ENCODE results near the gene HOXA3.

HOXA3 gene

GRCh38 chr7:27107391-27108381 is 44.7 kb downstream of the HOXA3 start:
- no peak for ATAC-seq (replicated peaks)
- Mint-ChIP-seq H3K4me3 (no peak overlapping the region), H3K36me3 (peaks cover 2 to 4% of the 10 kb centered on the region in 2 donors), H3K27me3 (peaks cover 34 to 40% of the 10 kb centered on the region in 2 donors), H3K4me1 (peaks cover 6 to 16% of the 10 kb centered on the region in 2 donors), H3K27ac (no peak overlapping the region), H3K9me3 (peaks cover 0 to 2% of the 10 kb centered on the region in 2 donors)
- DNase-seq: no peak

GRCh38 chr7:27106901-27107240 is 45.5 kb downstream of the HOXA3 start:
- Mint-ChIP-seq H3K27ac (no peak overlapping the region), H3K9me3 (peaks cover 0 to 2% of the 10 kb centered on the region in 2 donors), H3K36me3 (peaks cover 3 to 5% of the 10 kb centered on the region in 2 donors), H3K27me3 (peaks cover 42 to 48% of the 10 kb centered on the region in 2 donors), H3K4me1 (peaks cover 9 to 22% of the 10 kb centered on the region in 2 donors), H3K4me3 (no peak overlapping the region)
- ATAC-seq (replicated peaks) (no peak), DNase-seq (no peak)

- no peak overlapping the region for H3K27ac Mint-ChIP-seq
- peaks cover 9 to 26% of the 10 kb centered on the region in 2 donors for H3K4me1 Mint-ChIP-seq
- ATAC-seq (replicated peaks) (no peak), DNase-seq (no peak)
- no peak overlapping the region for H3K4me3 Mint-ChIP-seq
- H3K36me3 Mint-ChIP-seq: peaks cover 7 to 10% of the 10 kb centered on the region in 2 donors
- peaks cover 0 to 2% of the 10 kb centered on the region in 2 donors for H3K9me3 Mint-ChIP-seq
- peaks cover 48 to 54% of the 10 kb centered on the region in 2 donors for H3K27me3 Mint-ChIP-seq
Observed at GRCh38 chr7:27106181-27106900, 46.0 kb downstream of the HOXA3 start.

- Mint-ChIP-seq H3K36me3 (peaks cover 7 to 17% of the 10 kb centered on the region in 2 donors), H3K4me3 (no peak overlapping the region), H3K27me3 (peaks cover 56 to 62% of the 10 kb centered on the region in 2 donors), H3K4me1 (peaks cover 9 to 26% of the 10 kb centered on the region in 2 donors), H3K9me3 (peaks cover 0 to 2% of the 10 kb centered on the region in 2 donors), H3K27ac (no peak overlapping the region)
- no peak for DNase-seq
- no peak for ATAC-seq (replicated peaks)
Observed at GRCh38 chr7:27105301-27106031, 46.9 kb downstream of the HOXA3 start.

- Mint-ChIP-seq H3K9me3 (no peaks in the 10 kb centered on the region), H3K27me3 (peaks cover 57 to 72% of the 10 kb centered on the region in 2 donors), H3K27ac (no peak overlapping the region), H3K36me3 (peaks cover 9 to 24% of the 10 kb centered on the region in 2 donors), H3K4me1 (peaks cover 9 to 29% of the 10 kb centered on the region in 2 donors), H3K4me3 (no peak overlapping the region)
- DNase-seq (no peak), ATAC-seq (replicated peaks) (no peak)
Observed at GRCh38 chr7:27104341-27105058, 47.9 kb downstream of the HOXA3 start.

GRCh38 chr7:27103489-27104226 is 48.7 kb downstream of the HOXA3 start:
- Mint-ChIP-seq H3K27me3 (peaks cover 65 to 80% of the 10 kb centered on the region in 2 donors), H3K36me3 (peaks cover 10 to 31% of the 10 kb centered on the region in 2 donors), H3K27ac (no peak overlapping the region), H3K4me1 (peaks cover 15 to 37% of the 10 kb centered on the region in 2 donors), H3K9me3 (no peaks in the 10 kb centered on the region), H3K4me3 (no peak overlapping the region)
- ATAC-seq (replicated peaks): no peak
- no peak for DNase-seq

GRCh38 chr7:27102581-27103442 is 49.6 kb downstream of the HOXA3 start, which contains the start of gene HOXA2:
Gene HOXA2 (minus strand): TSS chr7:27102683. CDS start chr7:27102500, 183 bp downstream.
- Mint-ChIP-seq H3K4me1 (peaks cover 22 to 46% of the 10 kb centered on the region in 2 donors), H3K27ac (no peak within 1 kb of the TSS), H3K36me3 (peaks cover 10 to 31% of the 10 kb centered on the region in 2 donors), H3K27me3 (peaks cover 74 to 86% of the 10 kb centered on the region in 2 donors), H3K9me3 (no peaks in the 10 kb centered on the region), H3K4me3 (peak within 1 kb of the TSS; percentile 66 to 75)
- DNase-seq (no peak), ATAC-seq (replicated peaks) (no peak)

GRCh38 chr7:27101957-27102580 is 50.3 kb downstream of the HOXA3 start:
- no peak for ATAC-seq (replicated peaks)
- H3K4me3 Mint-ChIP-seq: peak overlapping the region; percentile 66 to 75

GRCh38 chr7:27101171-27101956 is 51.0 kb downstream of the HOXA3 start:
- peaks cover 29 to 57% of the 10 kb centered on the region in 2 donors for H3K4me1 Mint-ChIP-seq
- DNase-seq: no peak

More at GRCh38 chr7:27101957-27102580, 50.3 kb downstream of the HOXA3 start:
- Mint-ChIP-seq H3K36me3 (peaks cover 10 to 34% of the 10 kb centered on the region in 2 donors), H3K4me1 (peaks cover 27 to 53% of the 10 kb centered on the region in 2 donors), H3K27me3 (peaks cover 75 to 88% of the 10 kb centered on the region in 2 donors), H3K27ac (no peak overlapping the region), H3K9me3 (no peaks in the 10 kb centered on the region)
- no peak for DNase-seq

GRCh38 chr7:27100694-27101170 is 51.7 kb downstream of the HOXA3 start:
- H3K9me3 Mint-ChIP-seq: no peaks in the 10 kb centered on the region
- no peak overlapping the region for H3K4me3 Mint-ChIP-seq
- no peak for DNase-seq
- no peak overlapping the region for H3K27ac Mint-ChIP-seq
- H3K4me1 Mint-ChIP-seq: peaks cover 30 to 61% of the 10 kb centered on the region in 2 donors
- peaks cover 12 to 35% of the 10 kb centered on the region in 2 donors for H3K36me3 Mint-ChIP-seq
- ATAC-seq (replicated peaks): no peak
- H3K27me3 Mint-ChIP-seq: peaks cover 77 to 89% of the 10 kb centered on the region in 2 donors

More at GRCh38 chr7:27101171-27101956, 51.0 kb downstream of the HOXA3 start:
- ATAC-seq (replicated peaks): no peak
- Mint-ChIP-seq H3K27ac (no peak overlapping the region), H3K27me3 (peaks cover 77 to 91% of the 10 kb centered on the region in 2 donors), H3K36me3 (peaks cover 10 to 35% of the 10 kb centered on the region in 2 donors), H3K4me3 (no peak overlapping the region), H3K9me3 (no peaks in the 10 kb centered on the region)
